RCC 7860 (cell line): ENCODE results near the gene ILKAP.

ENCODE experiments used
- DNase-seq: peaks from one replicate; pipeline ENCODE4 v3.0.0-alpha.2; 2015; ENCODE audit warnings: low spot score
- FAIRE-seq: peaks from 2 replicates; lab custom pipeline; 2012; peaks lifted over from hg19 to GRCh38; lab: Jason Lieb, UNC

The ILKAP gene

GRCh38 chr2:238152771-238153688 is 50.5 kb downstream of the ILKAP start:
- FAIRE-seq (no peak), DNase-seq (no peak)

- DNase-seq (no peak), FAIRE-seq (no peak)
Measured at GRCh38 chr2:238151628-238152235, 51.8 kb downstream of the ILKAP start.

- DNase-seq (no peak), FAIRE-seq (no peak)
Measured at GRCh38 chr2:238151205-238151604, 52.3 kb downstream of the ILKAP start.

- no peak for DNase-seq
- FAIRE-seq, result no peak
Measured at GRCh38 chr2:238150686-238151085, 52.8 kb downstream of the ILKAP start.

- FAIRE-seq (no peak), DNase-seq (no peak)
Measured at GRCh38 chr2:238149841-238150572, 53.5 kb downstream of the ILKAP start.

- FAIRE-seq (no peak), DNase-seq (no peak)
Measured at GRCh38 chr2:238148981-238149380, 54.5 kb downstream of the ILKAP start.

- FAIRE-seq (no peak), DNase-seq (no peak)
Measured at GRCh38 chr2:238146884-238147544, 56.5 kb downstream of the ILKAP start.

- no peak for DNase-seq
Measured at GRCh38 chr2:238145851-238146250, 57.6 kb downstream of the ILKAP start.

GRCh38 chr2:238145046-238145445 is 58.4 kb downstream of the ILKAP start:
- DNase-seq (no peak), FAIRE-seq (no peak)

More at GRCh38 chr2:238145851-238146250, 57.6 kb downstream of the ILKAP start:
- no peak for FAIRE-seq

- FAIRE-seq (no peak), DNase-seq (no peak)
Measured at GRCh38 chr2:238144262-238144661, 59.2 kb downstream of the ILKAP start.

- FAIRE-seq, result peak; percentile 86
Measured at GRCh38 chr2:238143239-238143951, 60.1 kb downstream of the ILKAP start.

GRCh38 chr2:238142382-238143205 is 60.9 kb downstream of the ILKAP start:
- FAIRE-seq, result no peak
- DNase-seq, result no peak

More at GRCh38 chr2:238143239-238143951, 60.1 kb downstream of the ILKAP start:
- DNase-seq, result peak; percentile 92

GRCh38 chr2:238141541-238142318 is 61.8 kb downstream of the ILKAP start:
- DNase-seq, result peak; percentile 62
- FAIRE-seq, result no peak

- FAIRE-seq (no peak), DNase-seq (no peak)
Measured at GRCh38 chr2:238140721-238141540, 62.6 kb downstream of the ILKAP start.

GRCh38 chr2:238140040-238140439 is 63.5 kb downstream of the ILKAP start:
- no peak for DNase-seq
- FAIRE-seq, result no peak

- no peak for DNase-seq
- FAIRE-seq, result no peak
Measured at GRCh38 chr2:238139196-238140039, 64.1 kb downstream of the ILKAP start.
